Chondrocyte (in vitro differentiated cells): ENCODE data around the gene SH3PXD2A. TPM values are rescaled to one million over a fixed set of nuclear protein-coding genes. Genes with fewer than 3 reads are reported as not detected.

Source experiments
- DNase-seq: peaks from one replicate; pipeline ENCODE4 v3.0.0; 2021; ENCODE audit warnings: mixed read lengths, low spot score
- H3K27ac Mint-ChIP-seq: one replicate; pipeline ENCODE4 v1.8.0; 2021; ENCODE audit warnings: mild to moderate bottlenecking, moderate library complexity, mixed read lengths; ENCODE audit not compliant: unreplicated experiment
- H3K27me3 Mint-ChIP-seq: 2 replicates; pipeline ENCODE4 v1.8.0; 2021; ENCODE audit warnings: low read depth, mixed read lengths
- H3K36me3 Mint-ChIP-seq: 2 replicates; pipeline ENCODE4 v1.8.0; 2021; ENCODE audit warnings: low read depth, mixed read lengths
- H3K4me1 Mint-ChIP-seq: 2 replicates; pipeline ENCODE4 v1.8.0; 2021; ENCODE audit warnings: low read depth, mild to moderate bottlenecking, mixed read lengths
- H3K4me3 Mint-ChIP-seq: one replicate; pipeline ENCODE4 v1.8.0; 2021; ENCODE audit warnings: mild to moderate bottlenecking, moderate library complexity, mixed read lengths; ENCODE audit not compliant: unreplicated experiment
- H3K9me3 Mint-ChIP-seq: 2 replicates; pipeline ENCODE4 v1.8.0; 2021; ENCODE audit warnings: low read depth, mixed read lengths
- total RNA-seq: library from RNA; stranded (reverse); gene quantifications from 3 replicates; pipeline ENCODE4 v1.2.1, GENCODE V29; 2021
- TF ChIP-seq, protein P1 (sequence below): fragments of 200-600 bp; sonication (generic); IDR thresholded peaks from 2 replicates; pipeline ENCODE4 v1.5.0; 2021; ENCODE audit warnings: antibody characterized with exemption, mild to moderate bottlenecking, moderate library complexity

Gene SH3PXD2A
- total RNA-seq, 1 donor from 2014 or later, result 46.0 TPM

DNA sequence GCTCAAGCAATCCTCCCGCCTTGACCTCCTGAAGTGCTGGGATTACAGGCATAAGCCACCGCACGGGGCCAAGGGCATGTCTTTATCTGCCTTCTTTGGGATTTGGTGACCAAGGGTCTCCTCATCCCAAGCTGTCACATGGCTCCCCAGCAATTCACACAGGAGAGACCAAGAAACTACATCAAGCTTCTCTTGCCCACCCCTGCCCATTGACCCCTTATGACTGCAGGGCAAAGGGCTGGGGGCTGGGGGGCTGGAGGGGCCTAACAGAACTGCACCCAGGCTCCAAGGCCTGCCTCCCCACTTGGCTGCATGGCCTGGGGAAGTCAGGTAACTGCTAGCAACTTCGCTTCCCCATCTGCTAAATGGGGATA lies 137.1 kb downstream of the SH3PXD2A start:
- Mint-ChIP-seq H3K27ac (no peak overlapping the region), H3K9me3 (no peaks in the 10 kb centered on the region), H3K27me3 (no peaks in the 10 kb centered on the region), H3K36me3 (peaks cover 1% of the 10 kb centered on the region), H3K4me1 (peaks cover 6% of the 10 kb centered on the region), H3K4me3 (no peak overlapping the region)
- TF ChIP-seq, protein P1, sequence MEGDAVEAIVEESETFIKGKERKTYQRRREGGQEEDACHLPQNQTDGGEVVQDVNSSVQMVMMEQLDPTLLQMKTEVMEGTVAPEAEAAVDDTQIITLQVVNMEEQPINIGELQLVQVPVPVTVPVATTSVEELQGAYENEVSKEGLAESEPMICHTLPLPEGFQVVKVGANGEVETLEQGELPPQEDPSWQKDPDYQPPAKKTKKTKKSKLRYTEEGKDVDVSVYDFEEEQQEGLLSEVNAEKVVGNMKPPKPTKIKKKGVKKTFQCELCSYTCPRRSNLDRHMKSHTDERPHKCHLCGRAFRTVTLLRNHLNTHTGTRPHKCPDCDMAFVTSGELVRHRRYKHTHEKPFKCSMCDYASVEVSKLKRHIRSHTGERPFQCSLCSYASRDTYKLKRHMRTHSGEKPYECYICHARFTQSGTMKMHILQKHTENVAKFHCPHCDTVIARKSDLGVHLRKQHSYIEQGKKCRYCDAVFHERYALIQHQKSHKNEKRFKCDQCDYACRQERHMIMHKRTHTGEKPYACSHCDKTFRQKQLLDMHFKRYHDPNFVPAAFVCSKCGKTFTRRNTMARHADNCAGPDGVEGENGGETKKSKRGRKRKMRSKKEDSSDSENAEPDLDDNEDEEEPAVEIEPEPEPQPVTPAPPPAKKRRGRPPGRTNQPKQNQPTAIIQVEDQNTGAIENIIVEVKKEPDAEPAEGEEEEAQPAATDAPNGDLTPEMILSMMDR, result no peak
- no peak for DNase-seq

DNA sequence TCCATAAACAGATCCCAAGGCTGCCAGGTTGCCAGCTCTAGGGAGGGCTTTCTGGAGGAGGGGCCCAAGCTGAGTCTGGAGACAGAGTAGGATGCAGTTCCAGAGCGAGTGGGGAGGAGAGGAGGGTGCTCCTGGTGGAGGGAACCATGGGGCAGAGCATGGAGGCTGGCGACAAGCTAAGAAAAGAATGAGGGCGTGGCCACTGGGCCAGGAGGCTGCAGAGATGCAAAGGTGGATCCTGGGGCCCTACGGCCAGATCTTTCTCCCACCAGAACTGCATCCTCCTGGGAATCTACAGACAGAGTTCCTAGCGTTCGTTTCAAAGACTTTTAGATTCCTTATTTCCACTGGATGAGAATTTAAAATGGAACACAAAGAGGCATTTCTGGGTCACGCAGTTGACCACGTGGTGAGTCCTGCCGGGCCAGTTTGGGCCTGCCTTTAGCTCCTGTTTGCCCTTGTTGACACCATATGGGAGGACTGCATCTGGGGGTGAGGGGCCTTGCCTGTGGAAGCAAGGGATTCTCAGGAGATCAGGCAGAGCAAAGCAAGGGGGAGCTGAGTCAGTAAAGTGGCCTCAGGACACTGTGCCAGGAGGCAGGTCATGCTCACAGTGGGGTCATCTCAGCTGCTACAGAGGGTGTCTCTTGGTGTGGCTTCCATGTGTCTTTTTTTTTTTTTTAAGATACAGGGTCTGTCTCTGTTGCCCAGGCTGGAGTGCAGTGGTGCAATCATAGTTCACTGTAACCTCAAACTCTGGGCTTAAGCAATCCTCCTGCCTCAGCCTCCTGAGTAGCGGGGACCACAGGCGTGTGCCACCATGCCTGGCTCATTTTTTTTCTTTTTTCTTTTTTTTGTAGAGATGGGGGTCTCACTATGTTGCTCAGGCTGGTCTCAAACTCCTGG lies 137.8 kb downstream of the SH3PXD2A start:
- Mint-ChIP-seq H3K27ac (no peak overlapping the region), H3K27me3 (no peaks in the 10 kb centered on the region), H3K9me3 (no peaks in the 10 kb centered on the region), H3K4me3 (no peak overlapping the region), H3K36me3 (no peaks in the 10 kb centered on the region), H3K4me1 (peaks cover 6% of the 10 kb centered on the region)
- DNase-seq, result no peak
- TF ChIP-seq, protein P1, result no peak

DNA sequence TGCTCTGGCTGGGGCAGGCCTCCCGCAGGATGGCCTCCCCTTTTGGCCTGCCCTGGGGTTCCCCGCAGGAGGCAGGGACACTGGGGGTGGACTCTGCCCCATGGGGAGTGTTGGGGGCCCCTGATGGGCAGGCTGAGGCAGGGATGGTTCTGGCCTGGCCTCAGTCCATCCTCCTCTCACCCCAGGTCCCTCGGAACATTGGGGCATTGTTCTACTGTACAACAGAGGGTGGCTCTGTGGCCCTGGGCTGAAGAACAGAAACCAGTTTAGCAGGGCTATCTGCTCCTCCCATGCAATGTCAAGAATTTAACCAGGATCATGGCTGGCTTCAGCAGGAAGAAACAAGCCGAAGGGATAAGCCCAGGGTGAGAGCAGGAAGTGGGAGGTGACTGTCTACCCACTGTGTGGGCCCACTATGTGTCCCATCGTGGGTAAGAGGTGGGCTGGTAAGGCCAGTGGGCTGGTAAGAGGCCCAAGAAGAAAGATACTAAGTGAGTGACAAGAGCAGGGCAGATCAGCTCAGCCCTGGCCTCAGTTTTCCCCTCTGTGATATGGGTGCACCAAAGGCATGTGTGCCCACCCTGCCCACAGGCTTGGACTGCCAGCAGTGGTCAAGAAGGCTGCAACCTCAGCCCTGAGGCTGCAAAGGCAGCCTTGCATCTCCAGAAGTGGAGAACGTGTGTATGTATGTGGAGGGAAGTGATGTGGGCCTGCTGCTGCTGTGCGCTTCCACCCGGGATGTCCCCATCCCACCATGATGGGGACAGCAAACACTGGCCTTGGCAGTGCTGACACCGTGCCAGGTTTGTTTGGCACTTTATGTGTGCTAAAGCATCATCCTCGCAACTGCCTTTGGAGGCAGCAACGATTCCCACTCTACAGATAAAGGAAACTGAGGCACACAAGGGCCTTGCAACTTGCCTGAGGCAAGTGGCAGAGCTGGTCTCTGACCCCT lies 138.9 kb downstream of the SH3PXD2A start:
- Mint-ChIP-seq H3K4me3 (no peak overlapping the region), H3K27ac (no peak overlapping the region), H3K9me3 (no peaks in the 10 kb centered on the region), H3K27me3 (no peaks in the 10 kb centered on the region), H3K36me3 (no peaks in the 10 kb centered on the region), H3K4me1 (peaks cover 6% of the 10 kb centered on the region)
- DNase-seq, result no peak
- TF ChIP-seq, protein P1, result no peak

DNA sequence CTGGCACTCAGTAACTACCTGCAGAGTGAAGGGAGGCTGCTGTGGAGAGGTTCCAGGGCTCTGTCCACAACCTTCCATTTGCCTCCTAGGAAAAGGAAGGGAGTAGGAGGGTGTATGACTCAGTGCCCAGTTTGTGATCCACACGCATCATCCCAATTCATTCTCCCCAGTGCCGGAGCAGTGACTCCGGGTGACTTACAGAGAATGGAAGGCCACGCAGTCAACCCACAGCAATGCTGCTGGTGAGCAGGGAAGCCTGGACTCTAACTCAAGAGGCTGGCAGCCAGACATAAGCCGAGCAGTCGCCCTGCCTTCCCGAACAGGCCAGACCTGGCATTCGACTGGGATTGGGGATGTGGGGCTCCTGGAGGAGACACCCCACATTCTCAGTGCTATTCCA lies 139.9 kb downstream of the SH3PXD2A start:
- H3K27me3 Mint-ChIP-seq, result peaks cover 1% of the 10 kb centered on the region
- H3K4me3 Mint-ChIP-seq, result no peak overlapping the region
- no peaks in the 10 kb centered on the region for H3K9me3 Mint-ChIP-seq
- H3K27ac Mint-ChIP-seq, result no peak overlapping the region
- no peaks in the 10 kb centered on the region for H3K36me3 Mint-ChIP-seq
- peaks cover 3% of the 10 kb centered on the region for H3K4me1 Mint-ChIP-seq
- DNase-seq, result no peak
- TF ChIP-seq, protein P1, result no peak

DNA sequence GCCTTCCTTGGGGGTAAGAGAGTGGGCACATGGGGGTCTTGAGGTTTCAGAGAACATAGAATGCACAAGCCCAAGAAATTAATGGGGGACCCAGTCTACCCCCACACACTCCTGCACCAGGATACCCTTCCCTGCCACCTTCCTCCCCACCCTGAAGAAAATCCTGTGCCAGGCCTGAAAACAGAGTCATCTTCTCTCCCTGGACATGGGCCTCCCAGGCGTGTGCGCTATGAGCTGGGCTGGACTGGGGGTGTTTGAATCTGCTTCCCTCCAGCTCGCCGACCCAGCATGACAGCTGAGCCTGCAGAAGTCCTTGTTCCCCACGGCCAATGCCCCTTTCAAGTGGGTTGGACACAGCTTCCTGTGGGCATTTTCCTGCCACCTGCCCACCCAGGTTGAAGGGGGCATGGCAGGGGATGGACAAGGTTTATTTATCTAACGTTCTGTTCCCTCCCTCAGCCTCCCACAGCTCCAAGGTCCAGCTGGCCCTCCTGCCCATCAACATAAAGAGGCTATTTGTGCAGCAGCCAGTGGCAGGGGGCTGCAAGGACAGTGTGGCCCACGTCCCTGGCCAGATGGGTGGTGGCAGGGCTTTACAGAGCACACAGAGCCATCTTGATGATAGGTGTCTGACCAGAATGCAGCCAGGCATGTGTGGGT lies 141.0 kb downstream of the SH3PXD2A start:
- peaks cover 3% of the 10 kb centered on the region for H3K27me3 Mint-ChIP-seq
- H3K4me1 Mint-ChIP-seq, result peaks cover 2% of the 10 kb centered on the region
- H3K36me3 Mint-ChIP-seq, result no peaks in the 10 kb centered on the region
- no peak overlapping the region for H3K4me3 Mint-ChIP-seq
- no peaks in the 10 kb centered on the region for H3K9me3 Mint-ChIP-seq
- no peak overlapping the region for H3K27ac Mint-ChIP-seq
- DNase-seq, result no peak
- TF ChIP-seq, protein P1, result no peak
